SK-N-SH treated with all-trans-retinoic acid at 6 μM for 48 hours (cell line): Measurements from ENCODE around the gene ETDC.

Experiments
- GLIS3 ChIP-seq: fragments of 250-450 bp; sonication (Bioruptor Pico); IDR thresholded peaks from 2 replicates; pipeline ENCODE4 v1.5.0; 2020; ENCODE audit warnings: mild to moderate bottlenecking, moderate library complexity
- PPARA ChIP-seq: fragments of 250-450 bp; sonication (Bioruptor Pico); IDR thresholded peaks from 2 replicates; pipeline ENCODE4 v1.5.0; 2020; ENCODE audit warnings: mild to moderate bottlenecking, borderline replicate concordance
- RARB ChIP-seq: fragments of 250-450 bp; sonication (Bioruptor Pico); IDR thresholded peaks from 2 replicates; pipeline ENCODE4 v1.8.0; 2021; ENCODE audit warnings: mild to moderate bottlenecking, moderate library complexity
- ZNF70 ChIP-seq: fragments of 450-650 bp; formaldehyde crosslinking; IDR thresholded peaks from 2 replicates; pipeline ENCODE4 v1.5.0; 2020; ENCODE audit warnings: mild to moderate bottlenecking, moderate library complexity

GRCh38 chrX:135287266-135287823, 21.9 kb upstream of the ETDC start:
- TF ChIP-seq GLIS3 (CRISPR knock-in tag) (no peak), ZNF70 (CRISPR knock-in tag) (no peak), PPARA (CRISPR knock-in tag) (no peak), RARB (CRISPR knock-in tag) (no peak)
